Trophoblast cell (in vitro differentiated cells and primary cell): ENCODE data around the gene MAFB.
A peak's percentile ranks its signal among the peaks of the same experiment; 100 is the strongest.

Experiments used
- DNase-seq, 2 donors: peaks; one replicate each; pipeline ENCODE4 v3.0.0-alpha.2; 2016
- H2AFZ ChIP-seq: 2 replicates; pipeline ENCODE4 v1.6.1; 2013; ENCODE audit warnings: low read length, moderate library complexity, mild to moderate bottlenecking; ENCODE audit not compliant: insufficient read depth, poor library complexity
- H2AK5ac ChIP-seq: 2 replicates; pipeline ENCODE4 v1.6.1; 2013; ENCODE audit warnings: mild to moderate bottlenecking, low read length
- H2BK120ac ChIP-seq: 2 replicates; pipeline ENCODE4 v1.6.1; 2013; ENCODE audit warnings: low read length, mild to moderate bottlenecking, moderate library complexity; ENCODE audit not compliant: insufficient read depth, poor library complexity
- H2BK12ac ChIP-seq: 2 replicates; pipeline ENCODE4 v1.6.1; 2013; ENCODE audit warnings: mild to moderate bottlenecking, low read length, moderate library complexity
- H2BK5ac ChIP-seq: 2 replicates; pipeline ENCODE4 v1.6.1; 2013; ENCODE audit warnings: low read length, low read depth, moderate library complexity, mild to moderate bottlenecking; ENCODE audit not compliant: poor library complexity
- H3K14ac ChIP-seq: 2 replicates; pipeline ENCODE4 v1.6.1; 2013; ENCODE audit warnings: mild to moderate bottlenecking, low read length
- H3K18ac ChIP-seq: 2 replicates; pipeline ENCODE4 v1.6.1; 2013; ENCODE audit warnings: mild to moderate bottlenecking, low read length
- H3K23ac ChIP-seq: 2 replicates; pipeline ENCODE4 v1.6.1; 2013; ENCODE audit warnings: low read length
- H3K27ac ChIP-seq: 2 replicates; pipeline ENCODE4 v1.5.1; 2013; ENCODE audit warnings: low read depth, mild to moderate bottlenecking, inconsistent platforms, low read length, moderate library complexity
- H3K27me3 ChIP-seq: 2 replicates; pipeline ENCODE4 v1.6.1; 2013; ENCODE audit warnings: inconsistent platforms, mild to moderate bottlenecking, low read length, moderate library complexity; ENCODE audit not compliant: insufficient read depth
- H3K36me3 ChIP-seq, 2 experiments: 1 replicate in 1 of 2; 2 replicates in 1 of 2; pipeline ENCODE4 v1.6.1; 2013; ENCODE audit warnings: low read length in 2 of 2, mild to moderate bottlenecking in 2 of 2, moderate library complexity in 1 of 2; ENCODE audit not compliant: insufficient read depth in 2 of 2, control insufficient read depth in 1 of 2
- H3K4ac ChIP-seq: 2 replicates; pipeline ENCODE4 v1.6.1; 2013; ENCODE audit warnings: low read depth, mild to moderate bottlenecking, low read length, moderate library complexity
- H3K4me1 ChIP-seq, 2 experiments: 1 replicate in 1 of 2; 2 replicates in 1 of 2; pipeline ENCODE4 v1.6.1; 2013; ENCODE audit warnings: low read length in 2 of 2, mild to moderate bottlenecking in 2 of 2, moderate library complexity in 1 of 2; ENCODE audit not compliant: insufficient read depth in 2 of 2, control insufficient read depth in 1 of 2
- H3K4me2 ChIP-seq: 2 replicates; pipeline ENCODE4 v1.6.1; 2013; ENCODE audit warnings: inconsistent platforms, mild to moderate bottlenecking, low read length, moderate library complexity
- H3K4me3 ChIP-seq: 2 replicates; pipeline ENCODE4 v1.5.1; 2013; ENCODE audit warnings: mild to moderate bottlenecking, low read depth, low read length, inconsistent platforms
- H3K79me1 ChIP-seq: one replicate; pipeline ENCODE4 v1.6.1; 2013; ENCODE audit warnings: low read length
- H3K79me2 ChIP-seq: 2 replicates; pipeline ENCODE4 v1.6.1; 2013; ENCODE audit warnings: low read length, mild to moderate bottlenecking; ENCODE audit not compliant: control insufficient read depth, insufficient read depth, poor library complexity
- H3K9ac ChIP-seq: 2 replicates; pipeline ENCODE4 v1.6.1; 2013; ENCODE audit warnings: mild to moderate bottlenecking, low read length
- H3K9me3 ChIP-seq: 2 replicates; pipeline ENCODE4 v1.6.1; 2013; ENCODE audit warnings: low read depth, mild to moderate bottlenecking, control low read depth, inconsistent platforms, low read length; ENCODE audit not compliant: insufficient read depth
- H4K12ac ChIP-seq: 2 replicates; pipeline ENCODE4 v1.6.1; 2013; ENCODE audit warnings: low read depth, mild to moderate bottlenecking, low read length, moderate library complexity
- H4K8ac ChIP-seq: 2 replicates; pipeline ENCODE4 v1.6.1; 2013; ENCODE audit warnings: low read depth, mild to moderate bottlenecking, low read length, moderate library complexity
- H4K91ac ChIP-seq: one replicate; pipeline ENCODE4 v1.6.1; 2013; ENCODE audit warnings: low read depth, mild to moderate bottlenecking, low read length, moderate library complexity
- WGBS: extraction: QIAGEN DNeasy Blood & Tissue Kit; methylation state at CpG from one replicate; pipeline ENCODE4 v1.1.7; 2013; ENCODE audit warnings: missing lambda C conversion rate; ENCODE audit not compliant: insufficient read length, insufficient coverage; ENCODE audit errors: extremely low coverage; 5-methylcytosine and 5-hydroxymethylcytosine counted together

Gene MAFB

DNA sequence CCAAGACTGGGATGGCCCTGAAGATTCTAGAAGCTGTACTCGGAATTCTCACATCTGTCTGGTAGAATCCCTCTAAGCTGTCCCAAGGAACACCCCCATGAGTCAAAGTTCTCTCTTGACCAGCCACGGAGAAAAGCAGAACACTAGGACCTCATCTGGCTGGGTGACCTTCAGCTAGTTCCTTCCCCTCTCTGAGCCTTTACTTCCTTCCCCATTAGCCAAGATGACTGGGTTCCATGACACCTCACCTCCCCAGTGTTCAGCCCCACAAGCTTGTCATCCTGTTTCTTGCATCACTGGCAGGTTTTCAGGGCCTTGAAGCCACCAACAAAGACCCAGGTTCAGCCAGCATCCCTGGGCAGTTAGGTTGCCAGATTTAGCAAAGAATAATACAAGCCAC is 47.8 kb downstream of the MAFB start:
- Histone ChIP-seq H3K27me3 (no peaks in the 10 kb centered on the region), H2AK5ac (no peak overlapping the region), H3K9me3 (peaks cover 1% of the 10 kb centered on the region), H4K91ac (no peak overlapping the region), H2AFZ (no peak overlapping the region), H3K79me2 (no peaks in the 10 kb centered on the region), H3K18ac (no peak overlapping the region), H3K79me1 (no peaks in the 10 kb centered on the region), H3K4me1 (peaks cover 6 to 11% of the 10 kb centered on the region in 2 experiments), H4K12ac (no peak overlapping the region), H3K14ac (no peak overlapping the region), H3K4me2 (no peak overlapping the region), H3K27ac (no peak overlapping the region), H2BK5ac (no peak overlapping the region), H3K9ac (no peak overlapping the region), H2BK120ac (no peak overlapping the region), H3K4ac (no peak overlapping the region), H3K23ac (no peak overlapping the region), H4K8ac (no peak overlapping the region), H3K4me3 (no peak overlapping the region), H3K36me3 (no peaks in the 10 kb centered on the region), H2BK12ac (no peak overlapping the region)
- peak in 1 of 2 donors; percentile 3 for DNase-seq
- no CpG with 5 or more reads among the region's 2 CpGs for WGBS

DNA sequence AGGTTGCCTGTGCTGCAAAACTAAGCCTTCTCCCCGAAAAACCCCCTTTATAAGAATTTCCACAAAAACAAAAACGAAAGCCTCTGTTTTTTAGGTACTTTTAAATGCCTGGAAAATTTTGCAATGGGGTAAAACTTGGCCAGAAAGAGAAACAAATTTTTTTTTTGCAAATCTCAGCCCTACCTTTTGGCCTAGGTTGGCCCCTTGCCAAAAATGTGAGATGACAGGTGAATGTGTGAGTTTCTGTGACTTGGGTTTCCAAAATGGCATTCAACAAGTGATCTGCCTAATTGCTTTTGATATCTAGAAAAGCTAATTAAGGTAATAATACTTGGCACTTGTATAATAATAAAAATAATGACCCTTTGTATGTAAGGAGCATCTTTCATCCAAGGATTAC is 48.4 kb downstream of the MAFB start:
- Histone ChIP-seq H3K4me3 (no peak overlapping the region), H3K79me2 (no peaks in the 10 kb centered on the region), H4K8ac (no peak overlapping the region), H3K14ac (no peak overlapping the region), H3K18ac (no peak overlapping the region), H4K91ac (no peak overlapping the region), H4K12ac (no peak overlapping the region), H2BK12ac (no peak overlapping the region), H2AK5ac (no peak overlapping the region), H3K4me2 (no peak overlapping the region), H3K36me3 (no peaks in the 10 kb centered on the region), H3K27me3 (no peaks in the 10 kb centered on the region), H2BK120ac (no peak overlapping the region), H3K27ac (no peak overlapping the region), H3K4ac (no peak overlapping the region), H3K9ac (no peak overlapping the region), H2AFZ (no peak overlapping the region), H2BK5ac (no peak overlapping the region), H3K79me1 (no peaks in the 10 kb centered on the region), H3K4me1 (peaks cover 6 to 11% of the 10 kb centered on the region in 2 experiments), H3K23ac (no peak overlapping the region), H3K9me3 (peaks cover 1% of the 10 kb centered on the region)
- DNase-seq: no peak
- no CpG with 5 or more reads among the region's 2 CpGs for WGBS

DNA sequence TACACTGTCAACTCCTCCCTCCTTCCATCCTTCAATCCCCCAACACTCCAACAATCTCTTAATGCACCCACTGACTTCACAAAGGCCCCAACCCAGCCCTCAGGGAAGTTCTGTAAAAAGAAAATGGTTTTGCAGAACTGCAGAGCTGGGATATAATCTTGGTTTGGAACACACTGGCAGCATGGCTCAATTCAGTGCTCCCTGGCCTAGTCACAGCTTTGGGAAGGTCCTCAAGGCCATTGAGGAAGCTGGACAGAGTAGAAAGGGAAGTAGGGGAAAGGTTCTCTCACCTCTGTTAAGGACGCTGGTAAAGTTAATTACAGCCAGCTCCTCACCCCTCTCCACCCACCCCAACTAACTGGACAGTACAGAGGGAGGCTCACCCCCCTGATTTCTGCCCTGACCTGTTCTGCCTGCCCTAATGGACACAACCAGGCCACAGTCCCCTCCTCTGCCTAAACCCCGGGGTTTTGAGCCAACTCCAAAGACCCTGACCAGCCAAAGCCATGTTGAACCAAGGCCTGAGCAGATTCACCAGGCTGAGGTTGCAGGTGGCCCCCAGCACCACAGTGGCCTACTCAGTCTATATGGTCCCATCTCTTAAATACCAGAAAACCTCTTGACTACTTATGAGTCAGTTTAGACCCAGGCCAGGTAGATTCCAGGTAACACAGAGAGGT is 49.2 kb downstream of the MAFB start:
- Histone ChIP-seq H4K91ac (no peak overlapping the region), H3K18ac (no peak overlapping the region), H3K23ac (no peak overlapping the region), H4K8ac (no peak overlapping the region), H3K79me2 (no peaks in the 10 kb centered on the region), H3K4me1 (peaks cover 6 to 11% of the 10 kb centered on the region in 2 experiments), H2BK5ac (no peak overlapping the region), H2BK120ac (no peak overlapping the region), H4K12ac (no peak overlapping the region), H2AFZ (no peak overlapping the region), H3K4me3 (no peak overlapping the region), H3K27me3 (no peaks in the 10 kb centered on the region), H3K4ac (no peak overlapping the region), H2BK12ac (no peak overlapping the region), H3K79me1 (no peaks in the 10 kb centered on the region), H3K9me3 (peaks cover 1% of the 10 kb centered on the region), H3K4me2 (no peak overlapping the region), H2AK5ac (no peak overlapping the region), H3K36me3 (no peaks in the 10 kb centered on the region), H3K27ac (no peak overlapping the region), H3K9ac (no peak overlapping the region), H3K14ac (no peak overlapping the region)
- DNase-seq: no peak
- WGBS: no CpG with 5 or more reads among the region's 2 CpGs

DNA sequence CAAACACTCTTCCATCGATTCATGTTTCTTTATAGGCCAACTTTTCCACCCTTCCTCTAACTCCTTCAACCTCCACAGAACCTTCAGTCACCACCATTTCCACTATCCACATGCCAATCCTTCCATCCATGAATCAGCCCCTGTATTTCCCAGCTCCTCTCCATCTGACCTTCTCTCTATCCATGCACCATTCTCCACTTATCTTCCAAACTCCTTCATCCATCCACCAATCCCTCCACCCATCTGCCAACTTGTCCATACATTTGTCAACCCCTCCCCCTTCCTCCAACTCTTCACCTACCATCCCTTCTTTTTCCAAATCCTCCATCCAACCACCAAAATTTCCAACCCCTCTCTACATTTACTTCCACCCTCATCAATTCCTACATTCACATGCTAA is 49.9 kb downstream of the MAFB start:
- no peak overlapping the region for H3K4me2 ChIP-seq
- H3K4me3 ChIP-seq: no peak overlapping the region
- H3K79me1 ChIP-seq: no peaks in the 10 kb centered on the region
- H4K8ac ChIP-seq: no peak overlapping the region
- H2AK5ac ChIP-seq: no peak overlapping the region
- H4K12ac ChIP-seq: no peak overlapping the region
- no peak overlapping the region for H2BK12ac ChIP-seq
- H3K36me3 ChIP-seq: no peaks in the 10 kb centered on the region
- H3K79me2 ChIP-seq: no peaks in the 10 kb centered on the region
- H3K9ac ChIP-seq: no peak overlapping the region
- H3K27ac ChIP-seq: no peak overlapping the region
- H2AFZ ChIP-seq: no peak overlapping the region
- no peaks in the 10 kb centered on the region for H3K27me3 ChIP-seq
- H3K23ac ChIP-seq: no peak overlapping the region
- H2BK5ac ChIP-seq: no peak overlapping the region
- H3K4ac ChIP-seq: no peak overlapping the region
- H3K9me3 ChIP-seq: peaks cover 1% of the 10 kb centered on the region
- H4K91ac ChIP-seq: no peak overlapping the region
- peaks cover 6 to 10% of the 10 kb centered on the region in 2 experiments for H3K4me1 ChIP-seq
- no peak for DNase-seq
- H2BK120ac ChIP-seq: no peak overlapping the region
- H3K18ac ChIP-seq: no peak overlapping the region
- no peak overlapping the region for H3K14ac ChIP-seq
- 100% methylated on average over 1 of the region's 1 CpG for WGBS
